K562 (cell line): Measurements from ENCODE around the gene SAMD4A. TPM values are rescaled to one million over a fixed set of nuclear protein-coding genes. Genes with fewer than 3 reads are reported as not detected.

Experiments used
- ATAC-seq: fragments of 200-7000 bp; cut with Tn5 transposase; 3 replicates; pipeline ENCODE4 v1.9.1; 2020; ENCODE audit warnings: moderate library complexity
- BruUV-seq: library from RNA; stranded (reverse); fragments of 400-500 nt; replicated peaks from 2 replicates; lab custom pipeline; 2021; lab: Mats Ljungman, UMichigan
- CTCF ChIA-PET: fragments of 300-600 bp; formaldehyde crosslinking; extraction: SDS; loops from one replicate; lab custom pipeline; 2021; ENCODE audit warnings: low intra/inter-chr PET ratio; lab: Yijun Ruan, JAX
- POLR2A ChIA-PET: fragments of 300-600, 350-650 bp; sonication (Branson Sonifier 250); formaldehyde crosslinking; extraction: SDS; loops from one replicate; lab custom pipeline; 2021; ENCODE audit warnings: antibody characterized with exemption, inconsistent platforms; lab: Yijun Ruan, JAX
- DNase-seq, 4 experiments: peaks; one replicate each; pipeline versions ENCODE4 v3.0.0 to v3.0.0-alpha.2; 2011 to 2018; ENCODE audit warnings: low spot score in 3 of 4, mixed read lengths in 3 of 4; ENCODE audit errors: extremely low read depth in 1 of 4
- FAIRE-seq: peaks from 2 replicates; lab custom pipeline; 2011; peaks lifted over from hg19 to GRCh38; lab: Jason Lieb, UNC
- H2AFZ ChIP-seq: 2 replicates; pipeline ENCODE4 v1.6.0; 2011; ENCODE audit warnings: low read depth, low read length, control low read depth, inconsistent platforms
- H3K27ac ChIP-seq: fragments of 200-600 bp; 3 replicates; pipeline ENCODE4 v1.8.0; 2011; ENCODE audit warnings: low read depth, mild to moderate bottlenecking, control low read depth, inconsistent platforms, low read length, moderate library complexity, mixed read lengths; ENCODE audit errors: extremely low read depth
- H3K27me3 ChIP-seq, 2 experiments: fragments of 300-600 bp in 1 of 2; 2 replicates in 1 of 2; 3 replicates in 1 of 2; pipeline versions ENCODE4 v1.6.0 to v1.8.0; 2011; ENCODE audit warnings: inconsistent platforms in 2 of 2, low read length in 2 of 2, mild to moderate bottlenecking in 1 of 2, mixed read lengths in 1 of 2, moderate library complexity in 1 of 2; ENCODE audit not compliant: control insufficient read depth in 2 of 2, insufficient read depth in 2 of 2
- H3K36me3 ChIP-seq: fragments of 300-600 bp; 3 replicates; pipeline ENCODE4 v1.8.0; 2011; ENCODE audit warnings: mild to moderate bottlenecking, low read length, inconsistent platforms; ENCODE audit not compliant: control insufficient read depth, insufficient read depth
- H3K4me1 ChIP-seq, 2 experiments: fragments of 200-600 bp in 1 of 2; replicated peaks in 1 of 2; 2 replicates in 1 of 2; 3 replicates in 1 of 2; pipeline versions ENCODE4 v1.5.1 to v1.8.0; 2011; ENCODE audit warnings: inconsistent platforms in 2 of 2, low read length in 2 of 2, mild to moderate bottlenecking in 1 of 2, mixed read lengths in 1 of 2, moderate library complexity in 1 of 2; ENCODE audit not compliant: control insufficient read depth in 2 of 2, insufficient read depth in 2 of 2
- H3K4me2 ChIP-seq: 2 replicates; pipeline ENCODE4 v1.6.1; 2011; ENCODE audit warnings: low read length, control low read depth, inconsistent platforms, mixed read lengths; ENCODE audit not compliant: insufficient read depth
- H3K4me3 ChIP-seq: fragments of 200-600 bp; sonication (generic), shearing (Covaris generic); 2 replicates; pipeline ENCODE4 v1.5.1; 2016; ENCODE audit warnings: control low read depth, inconsistent platforms
- H3K79me2 ChIP-seq: fragments of 200-600 bp; 3 replicates; pipeline ENCODE4 v1.8.0; 2011; ENCODE audit warnings: low read length, inconsistent platforms; ENCODE audit not compliant: control insufficient read depth, insufficient read depth
- H3K9ac ChIP-seq, 2 experiments: 2 replicates each; pipeline versions ENCODE4 v1.6.0 to v1.6.1; 2011; ENCODE audit warnings: low read depth in 2 of 2, low read length in 2 of 2, control low read depth in 1 of 2, inconsistent platforms in 1 of 2, mild to moderate bottlenecking in 1 of 2, mixed read lengths in 1 of 2; ENCODE audit not compliant: insufficient read depth in 1 of 2
- H3K9me1 ChIP-seq: one replicate; pipeline ENCODE4 v1.6.0; 2011; ENCODE audit warnings: inconsistent platforms, mild to moderate bottlenecking, low read length, moderate library complexity; ENCODE audit not compliant: control insufficient read depth, insufficient read depth
- H3K9me3 ChIP-seq: replicated peaks from 2 replicates; pipeline ENCODE4 v1.5.1; 2011; ENCODE audit warnings: low read depth, low read length, inconsistent platforms; ENCODE audit not compliant: control insufficient read depth, insufficient read depth
- H4K20me1 ChIP-seq: replicated peaks from 2 replicates; pipeline ENCODE4 v1.6.1; 2011; ENCODE audit warnings: low read length, inconsistent platforms, mixed read lengths; ENCODE audit not compliant: control insufficient read depth, insufficient read depth
- KLF6 ChIP-seq: fragments of 250-450 bp; sonication (Bioruptor Pico); IDR thresholded peaks from 2 replicates; pipeline ENCODE4 v1.4.0; 2020; ENCODE audit warnings: mild to moderate bottlenecking, moderate library complexity, borderline replicate concordance
- WGBS: fragments of 100-300 bp; shearing (Covaris generic); methylation state at CpG from one replicate; pipeline ENCODE4 v1.1.6; 2016; ENCODE audit warnings: low coverage, mixed read lengths; ENCODE audit not compliant: insufficient coverage; ENCODE audit errors: missing lambda C conversion rate; 5-methylcytosine and 5-hydroxymethylcytosine counted together
- in situ Hi-C: fragments of 300-500 bp; cut with MboI; formaldehyde crosslinking; loops from 4 replicates; pipeline ENCODE4 v1.15.0; 2018; ENCODE audit warnings: inconsistent platforms, mixed read lengths
- intact Hi-C: fragments of 100-400 bp; cut with micrococcal nuclease; formaldehyde crosslinking; loops from 2 replicates; pipeline ENCODE4 v1.14.2; 2022
- polyA plus RNA-seq, 8 experiments: library from polyadenylated mRNA; depleted of rRNA in 4 of 8; stranded (reverse) in 5 of 8; unstranded in 3 of 8; fragments of >200 nt; fragmentation: Nextera tagmentation in 2 of 8; fragmentation: Illumina TruSeq in 1 of 8; extraction: Ambion mirVana in 2 of 8; extraction: Trizol in 1 of 8; gene quantifications; 2 replicates each; pipeline versions ENCODE4 v1.2.1 to v1.2.3, GENCODE V29; 2011 to 2014; ENCODE audit warnings: inconsistent platforms in 1 of 8, missing spikeins in 1 of 8
- total RNA-seq, 7 experiments: library from RNA; depleted of rRNA in 6 of 7; stranded (reverse); fragments of >200 nt in 6 of 7; fragmentation: Illumina TruSeq in 2 of 7; extraction: Trizol in 2 of 7; gene quantifications; 2 replicates each; pipeline versions ENCODE4 v1.2.1 to v1.2.3, GENCODE V29; 2011 to 2021; ENCODE audit warnings: low replicate concordance in 1 of 7
- TF ChIP-seq, protein P1 (sequence below): fragments of 200-600 bp; sonication (generic); IDR thresholded peaks from one replicate; pipeline ENCODE4 v1.6.1; 2012; ENCODE audit warnings: mild to moderate bottlenecking, low read depth, low read length, inconsistent platforms

Gene SAMD4A
- total and polyA plus RNA-seq, 9 of the 15 experiments (the other 6 are each of a cell fraction or from before 2014, with no cell fraction given), result 0.66 to 6.8 (median 3.3) TPM

DNA sequence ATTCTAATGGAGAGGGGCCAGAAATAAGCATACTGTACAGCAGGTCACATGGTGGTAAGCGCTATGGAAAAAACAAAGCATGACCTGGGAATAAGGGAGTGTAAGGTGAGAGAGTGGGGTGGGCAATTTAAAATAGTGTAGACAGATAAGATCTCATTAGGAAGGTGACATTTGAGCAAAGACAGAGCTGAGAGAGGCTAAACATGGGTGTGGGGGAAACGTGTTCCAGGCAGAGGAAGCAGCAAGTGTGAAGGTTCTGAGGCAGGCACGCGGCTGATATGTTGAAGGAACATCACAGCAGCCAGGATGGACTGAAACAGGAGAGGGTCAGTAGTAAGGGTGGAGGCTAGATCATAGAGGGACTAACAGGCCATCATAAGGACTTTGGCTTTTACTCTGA, 126.8 kb downstream of the SAMD4A start:
- POLR2A ChIA-PET, result interaction anchor here (0.6 kb wide), 1 partner anchor 61 kb away, joined by 5 read pairs; no protein-coding TSS in a partner anchor
- Histone ChIP-seq H3K4me2 (no peak overlapping the region), H3K27ac (no peak overlapping the region), H2AFZ (no peak overlapping the region), H3K4me1 (peaks cover 0 to 6% of the 10 kb centered on the region in 2 experiments; a peak in 2 of 5 replicates), H3K4me3 (no peak overlapping the region)
- no peak for DNase-seq
- CTCF ChIA-PET, result no interaction called here
- no peak for FAIRE-seq
- in situ Hi-C loops, result no loop called here
- TF ChIP-seq KLF6 (CRISPR knock-in tag), result no peak
- TF ChIP-seq, all 486 proteins: peak for 0
- intact Hi-C loops, result loop anchor here (5.0 to 10.0 kb wide), 2 partner anchors 79 to 329 kb away; no protein-coding TSS in a partner anchor
- H3K36me3 ChIP-seq, result peaks cover 6% of the 10 kb centered on the region; the same call in 1 of the 3 replicates
- H3K27me3 ChIP-seq, result no peaks in the 10 kb centered on the region
- no TSS peak for BruUV-seq
- WGBS, result 85% methylated on average over 3 of the region's 4 CpGs
- H3K9me1 ChIP-seq, result no peaks in the 10 kb centered on the region
- ATAC-seq, result no peak
- no peak overlapping the region; a peak in 1 of 4 replicates for H3K9ac ChIP-seq
- peaks cover 10% of the 10 kb centered on the region; the same call in 2 of the 3 replicates for H3K79me2 ChIP-seq
- no peaks in the 10 kb centered on the region for H3K9me3 ChIP-seq
- 0 out of 2 replicates have a peak, but pooled peaks cover 3% of the 10 kb centered on the region for H4K20me1 ChIP-seq

DNA sequence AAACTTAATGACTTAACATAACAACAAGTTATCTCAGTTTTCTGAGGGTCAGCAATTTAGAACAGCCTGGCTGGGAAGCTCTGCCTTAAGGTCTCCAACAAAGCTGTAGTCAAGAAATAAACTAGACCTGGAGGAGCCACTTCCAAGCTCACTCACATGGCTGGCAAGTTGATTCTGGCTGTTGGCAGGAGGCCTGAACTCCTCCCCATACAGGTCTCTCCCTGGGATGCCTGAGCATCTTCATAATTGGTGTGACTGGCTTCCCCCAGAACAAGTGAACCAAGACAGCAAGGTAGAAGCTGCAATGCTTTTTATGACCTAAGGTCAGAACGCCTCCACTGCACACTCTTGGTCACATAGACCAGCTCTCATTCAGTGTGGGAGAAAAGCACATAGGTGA, 128.3 kb downstream of the SAMD4A start:
- POLR2A ChIA-PET, result interaction anchor here (0.6 kb wide), 1 partner anchor 26 kb away, joined by 3 read pairs; no protein-coding TSS in a partner anchor
- in situ Hi-C loops, result no loop called here
- ATAC-seq, result no peak
- TF ChIP-seq, protein P1, sequence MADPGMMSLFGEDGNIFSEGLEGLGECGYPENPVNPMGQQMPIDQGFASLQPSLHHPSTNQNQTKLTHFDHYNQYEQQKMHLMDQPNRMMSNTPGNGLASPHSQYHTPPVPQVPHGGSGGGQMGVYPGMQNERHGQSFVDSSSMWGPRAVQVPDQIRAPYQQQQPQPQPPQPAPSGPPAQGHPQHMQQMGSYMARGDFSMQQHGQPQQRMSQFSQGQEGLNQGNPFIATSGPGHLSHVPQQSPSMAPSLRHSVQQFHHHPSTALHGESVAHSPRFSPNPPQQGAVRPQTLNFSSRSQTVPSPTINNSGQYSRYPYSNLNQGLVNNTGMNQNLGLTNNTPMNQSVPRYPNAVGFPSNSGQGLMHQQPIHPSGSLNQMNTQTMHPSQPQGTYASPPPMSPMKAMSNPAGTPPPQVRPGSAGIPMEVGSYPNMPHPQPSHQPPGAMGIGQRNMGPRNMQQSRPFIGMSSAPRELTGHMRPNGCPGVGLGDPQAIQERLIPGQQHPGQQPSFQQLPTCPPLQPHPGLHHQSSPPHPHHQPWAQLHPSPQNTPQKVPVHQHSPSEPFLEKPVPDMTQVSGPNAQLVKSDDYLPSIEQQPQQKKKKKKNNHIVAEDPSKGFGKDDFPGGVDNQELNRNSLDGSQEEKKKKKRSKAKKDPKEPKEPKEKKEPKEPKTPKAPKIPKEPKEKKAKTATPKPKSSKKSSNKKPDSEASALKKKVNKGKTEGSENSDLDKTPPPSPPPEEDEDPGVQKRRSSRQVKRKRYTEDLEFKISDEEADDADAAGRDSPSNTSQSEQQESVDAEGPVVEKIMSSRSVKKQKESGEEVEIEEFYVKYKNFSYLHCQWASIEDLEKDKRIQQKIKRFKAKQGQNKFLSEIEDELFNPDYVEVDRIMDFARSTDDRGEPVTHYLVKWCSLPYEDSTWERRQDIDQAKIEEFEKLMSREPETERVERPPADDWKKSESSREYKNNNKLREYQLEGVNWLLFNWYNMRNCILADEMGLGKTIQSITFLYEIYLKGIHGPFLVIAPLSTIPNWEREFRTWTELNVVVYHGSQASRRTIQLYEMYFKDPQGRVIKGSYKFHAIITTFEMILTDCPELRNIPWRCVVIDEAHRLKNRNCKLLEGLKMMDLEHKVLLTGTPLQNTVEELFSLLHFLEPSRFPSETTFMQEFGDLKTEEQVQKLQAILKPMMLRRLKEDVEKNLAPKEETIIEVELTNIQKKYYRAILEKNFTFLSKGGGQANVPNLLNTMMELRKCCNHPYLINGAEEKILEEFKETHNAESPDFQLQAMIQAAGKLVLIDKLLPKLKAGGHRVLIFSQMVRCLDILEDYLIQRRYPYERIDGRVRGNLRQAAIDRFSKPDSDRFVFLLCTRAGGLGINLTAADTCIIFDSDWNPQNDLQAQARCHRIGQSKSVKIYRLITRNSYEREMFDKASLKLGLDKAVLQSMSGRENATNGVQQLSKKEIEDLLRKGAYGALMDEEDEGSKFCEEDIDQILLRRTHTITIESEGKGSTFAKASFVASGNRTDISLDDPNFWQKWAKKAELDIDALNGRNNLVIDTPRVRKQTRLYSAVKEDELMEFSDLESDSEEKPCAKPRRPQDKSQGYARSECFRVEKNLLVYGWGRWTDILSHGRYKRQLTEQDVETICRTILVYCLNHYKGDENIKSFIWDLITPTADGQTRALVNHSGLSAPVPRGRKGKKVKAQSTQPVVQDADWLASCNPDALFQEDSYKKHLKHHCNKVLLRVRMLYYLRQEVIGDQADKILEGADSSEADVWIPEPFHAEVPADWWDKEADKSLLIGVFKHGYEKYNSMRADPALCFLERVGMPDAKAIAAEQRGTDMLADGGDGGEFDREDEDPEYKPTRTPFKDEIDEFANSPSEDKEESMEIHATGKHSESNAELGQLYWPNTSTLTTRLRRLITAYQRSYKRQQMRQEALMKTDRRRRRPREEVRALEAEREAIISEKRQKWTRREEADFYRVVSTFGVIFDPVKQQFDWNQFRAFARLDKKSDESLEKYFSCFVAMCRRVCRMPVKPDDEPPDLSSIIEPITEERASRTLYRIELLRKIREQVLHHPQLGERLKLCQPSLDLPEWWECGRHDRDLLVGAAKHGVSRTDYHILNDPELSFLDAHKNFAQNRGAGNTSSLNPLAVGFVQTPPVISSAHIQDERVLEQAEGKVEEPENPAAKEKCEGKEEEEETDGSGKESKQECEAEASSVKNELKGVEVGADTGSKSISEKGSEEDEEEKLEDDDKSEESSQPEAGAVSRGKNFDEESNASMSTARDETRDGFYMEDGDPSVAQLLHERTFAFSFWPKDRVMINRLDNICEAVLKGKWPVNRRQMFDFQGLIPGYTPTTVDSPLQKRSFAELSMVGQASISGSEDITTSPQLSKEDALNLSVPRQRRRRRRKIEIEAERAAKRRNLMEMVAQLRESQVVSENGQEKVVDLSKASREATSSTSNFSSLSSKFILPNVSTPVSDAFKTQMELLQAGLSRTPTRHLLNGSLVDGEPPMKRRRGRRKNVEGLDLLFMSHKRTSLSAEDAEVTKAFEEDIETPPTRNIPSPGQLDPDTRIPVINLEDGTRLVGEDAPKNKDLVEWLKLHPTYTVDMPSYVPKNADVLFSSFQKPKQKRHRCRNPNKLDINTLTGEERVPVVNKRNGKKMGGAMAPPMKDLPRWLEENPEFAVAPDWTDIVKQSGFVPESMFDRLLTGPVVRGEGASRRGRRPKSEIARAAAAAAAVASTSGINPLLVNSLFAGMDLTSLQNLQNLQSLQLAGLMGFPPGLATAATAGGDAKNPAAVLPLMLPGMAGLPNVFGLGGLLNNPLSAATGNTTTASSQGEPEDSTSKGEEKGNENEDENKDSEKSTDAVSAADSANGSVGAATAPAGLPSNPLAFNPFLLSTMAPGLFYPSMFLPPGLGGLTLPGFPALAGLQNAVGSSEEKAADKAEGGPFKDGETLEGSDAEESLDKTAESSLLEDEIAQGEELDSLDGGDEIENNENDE, result no peak

More for the DNA sequence above, 128.3 kb downstream of the SAMD4A start:
- no TSS peak for BruUV-seq
- no peak overlapping the region for H2AFZ ChIP-seq
- H3K79me2 ChIP-seq, result peaks cover 10% of the 10 kb centered on the region; the same call in 2 of the 3 replicates
- intact Hi-C loops, result loop anchor here (10.0 kb wide), 1 partner anchor 330 kb away; no protein-coding TSS in a partner anchor
- CTCF ChIA-PET, result interaction anchor here (0.6 kb wide), 1 partner anchor 17 kb away, joined by 3 read pairs; no protein-coding TSS in a partner anchor
- peaks cover 6% of the 10 kb centered on the region; the same call in 1 of the 3 replicates for H3K36me3 ChIP-seq
- peaks cover 0 to 11% of the 10 kb centered on the region in 2 experiments; a peak in 3 of 5 replicates for H3K4me1 ChIP-seq
- no peaks in the 10 kb centered on the region for H3K9me1 ChIP-seq
- 67% methylated on average over 1 of the region's 1 CpG for WGBS
- no peak overlapping the region for H3K4me2 ChIP-seq
- DNase-seq (no peak), FAIRE-seq (no peak)
- H3K9ac ChIP-seq, result no peak overlapping the region
- no peaks in the 10 kb centered on the region for H3K9me3 ChIP-seq
- H4K20me1 ChIP-seq, result 0 out of 2 replicates have a peak, but pooled peaks cover 3% of the 10 kb centered on the region
- H3K4me3 ChIP-seq, result no peak overlapping the region
- no peaks in the 10 kb centered on the region for H3K27me3 ChIP-seq
- no peak overlapping the region for H3K27ac ChIP-seq
